Keratinocyte (primary cell): ENCODE data around the gene RAB4B. TPM values are rescaled to one million over a fixed set of nuclear protein-coding genes. Genes with fewer than 3 reads are reported as not detected.
"Not testable (repeated sequence)": the region's sequence is repeated elsewhere in the genome, so short reads cannot be mapped to it uniquely, and the experiment has no call there.

Experiments
- DNase-seq: peaks from one replicate; pipeline ENCODE4 v3.0.0-alpha.2; 2011; ENCODE audit warnings: low read depth, missing footprints, low spot score
- FAIRE-seq: peaks from 2 replicates; lab custom pipeline; 2011; peaks lifted over from hg19 to GRCh38; lab: Jason Lieb, UNC
- H2AFZ ChIP-seq: 2 replicates; pipeline ENCODE4 v1.6.0; 2012; ENCODE audit warnings: low read length, control low read depth, inconsistent platforms; ENCODE audit not compliant: control insufficient read depth
- H3K27ac ChIP-seq: 2 replicates; pipeline ENCODE4 v1.5.1; 2011; ENCODE audit warnings: low read length; ENCODE audit not compliant: control insufficient read depth, insufficient read depth
- H3K27me3 ChIP-seq: 3 replicates; pipeline ENCODE4 v1.6.0; 2011; ENCODE audit warnings: low read length; ENCODE audit not compliant: control insufficient read depth, insufficient read depth; ENCODE audit errors: extremely low read depth
- H3K36me3 ChIP-seq, 2 experiments: 2 replicates in 1 of 2; 3 replicates in 1 of 2; pipeline ENCODE4 v1.5.1; 2011; ENCODE audit warnings: low read length in 2 of 2, mild to moderate bottlenecking in 1 of 2; ENCODE audit not compliant: control insufficient read depth in 2 of 2, insufficient read depth in 2 of 2; ENCODE audit errors: extremely low read depth in 1 of 2
- H3K4me1 ChIP-seq: 3 replicates; pipeline ENCODE4 v1.5.1; 2011; ENCODE audit warnings: low read length; ENCODE audit not compliant: control insufficient read depth, insufficient read depth; ENCODE audit errors: extremely low read depth
- H3K4me2 ChIP-seq: 3 replicates; pipeline ENCODE4 v1.6.0; 2011; ENCODE audit warnings: low read depth, low read length; ENCODE audit not compliant: control insufficient read depth, insufficient read depth; ENCODE audit errors: extremely low read depth
- H3K4me3 ChIP-seq, 3 experiments: fragments of 200-600 bp in 1 of 3; sonication (generic) in 1 of 3; 2 replicates in 2 of 3; 3 replicates in 1 of 3; pipeline ENCODE4 v1.5.1; 2011 to 2016; ENCODE audit warnings: low read length in 3 of 3, mild to moderate bottlenecking in 3 of 3, control low read depth in 2 of 3, inconsistent platforms in 1 of 3, low read depth in 1 of 3, mixed read lengths in 1 of 3, mixed run types in 1 of 3, moderate library complexity in 1 of 3; ENCODE audit not compliant: control insufficient read depth in 2 of 3, insufficient read depth in 2 of 3; ENCODE audit errors: extremely low read depth in 1 of 3
- H3K79me2 ChIP-seq: 2 replicates; pipeline ENCODE4 v1.6.0; 2012; ENCODE audit warnings: low read length; ENCODE audit not compliant: control insufficient read depth, insufficient read depth
- H3K9ac ChIP-seq: 3 replicates; pipeline ENCODE4 v1.6.0; 2011; ENCODE audit warnings: low read length; ENCODE audit not compliant: control insufficient read depth, insufficient read depth; ENCODE audit errors: extremely low read depth
- H3K9me1 ChIP-seq: 3 replicates; pipeline ENCODE4 v1.6.0; 2011; ENCODE audit warnings: low read length; ENCODE audit not compliant: control insufficient read depth, insufficient read depth; ENCODE audit errors: extremely low read depth
- H3K9me3 ChIP-seq: 2 replicates; pipeline ENCODE4 v1.5.1; 2012; ENCODE audit warnings: low read depth, low read length; ENCODE audit not compliant: control insufficient read depth
- H4K20me1 ChIP-seq: 3 replicates; pipeline ENCODE4 v1.6.0; 2011; ENCODE audit warnings: low read length; ENCODE audit not compliant: control insufficient read depth, insufficient read depth; ENCODE audit errors: extremely low read depth
- EZH2 ChIP-seq: IDR thresholded peaks from one replicate; pipeline ENCODE4 v1.6.1; 2012; ENCODE audit warnings: inconsistent platforms, mild to moderate bottlenecking, low read length, moderate library complexity
- dilution Hi-C: fragments of 300-500 bp; cut with MboI; formaldehyde crosslinking; loops from one replicate; pipeline ENCODE4 v1.7.0; 2020; ENCODE audit warnings: low sequenced_read_pairs; ENCODE audit not compliant: extremely low pct_ligation_motif_present
- polyA plus RNA-seq, 5 experiments: library from polyadenylated mRNA; depleted of rRNA in 3 of 5; stranded (reverse) in 3 of 5; stranded (forward) in 1 of 5; unstranded in 1 of 5; fragments of >200 nt; gene quantifications; 1 replicate in 1 of 5; 2 replicates in 3 of 5; 3 replicates in 1 of 5; pipeline versions ENCODE4 v1.2.1 to v1.2.3, GENCODE V29; 2011 to 2012; ENCODE audit warnings: missing spikeins in 2 of 5, low read depth in 1 of 5, low replicate concordance in 1 of 5
- TF ChIP-seq, protein P1 (sequence below), 3 experiments: IDR thresholded peaks in 1 of 3; conservative IDR thresholded peaks in 1 of 3; optimal IDR thresholded peaks in 1 of 3; 2 replicates in 2 of 3; 3 replicates in 1 of 3; pipeline versions ENCODE3 to v1.5.1; 2011; ENCODE audit warnings: low read length in 3 of 3, mild to moderate bottlenecking in 3 of 3, moderate library complexity in 2 of 3, control low read depth in 1 of 3, inconsistent platforms in 1 of 3; ENCODE audit not compliant: insufficient read depth in 2 of 3; ENCODE audit errors: extremely low read depth in 1 of 3

Gene RAB4B
- polyA plus RNA-seq, 1 donor (not counting 4 experiments of a cell fraction or from before 2014, with no cell fraction given), result 15.0 TPM

DNA sequence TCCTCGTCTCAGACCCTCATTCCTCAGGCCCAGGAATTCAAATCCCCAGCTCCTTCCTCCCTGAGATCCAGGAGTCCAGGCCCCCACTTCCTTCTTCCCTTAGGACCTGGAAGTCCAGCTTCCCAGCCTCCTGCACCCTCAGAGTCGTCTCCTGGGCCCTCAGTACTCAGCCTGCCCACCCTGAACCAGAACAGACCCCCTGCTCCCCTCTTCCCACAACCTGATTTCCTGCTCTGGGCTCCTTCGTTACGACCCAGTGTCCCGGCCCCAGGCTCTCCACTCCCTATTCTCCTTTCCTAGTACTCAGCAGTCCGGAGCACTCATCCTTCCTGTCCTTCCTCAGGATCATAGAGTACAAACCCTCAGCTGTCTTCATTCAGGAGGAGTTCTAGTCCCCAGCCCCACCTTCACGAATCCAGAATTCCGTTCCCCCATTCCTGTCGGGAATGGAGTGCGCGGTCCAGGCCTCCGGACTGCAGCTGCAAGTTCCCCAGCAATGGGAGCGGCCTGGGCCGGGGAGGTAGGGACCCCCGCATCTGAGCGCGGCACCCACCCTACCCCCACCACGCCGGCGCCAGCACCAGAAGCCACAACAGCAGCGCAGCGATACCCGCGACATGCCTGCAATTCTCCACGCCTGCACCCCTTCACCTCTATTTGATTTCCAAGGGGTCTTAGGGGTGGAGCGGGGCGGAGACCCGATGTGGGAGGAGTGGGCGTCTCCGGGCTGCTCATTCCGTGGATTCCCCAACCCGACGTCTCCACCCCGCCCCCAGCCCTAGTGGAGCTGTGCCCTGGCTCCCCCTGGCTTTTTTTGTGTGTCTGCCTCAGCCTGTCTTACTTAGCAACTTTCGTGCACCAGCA, 33.7 kb downstream of the RAB4B start:
- Histone ChIP-seq H3K4me2 (peak overlapping the region; percentile 58), H3K36me3 (peaks cover 15 to 16% of the 10 kb centered on the region in 2 experiments), H3K27ac (no peak overlapping the region), H3K4me3 (no peak overlapping the region), H4K20me1 (peaks cover 4% of the 10 kb centered on the region), H3K9me1 (no peaks in the 10 kb centered on the region), H3K4me1 (peaks cover 18% of the 10 kb centered on the region), H3K27me3 (no peaks in the 10 kb centered on the region), H3K9ac (peak overlapping the region; percentile 22), H3K9me3 (no peaks in the 10 kb centered on the region), H3K79me2 (peaks cover 3% of the 10 kb centered on the region), H2AFZ (no peak overlapping the region)
- FAIRE-seq (no peak), DNase-seq (no peak)
- dilution Hi-C loops, result no loop called here
- no peak for TF ChIP-seq EZH2
- TF ChIP-seq, protein P1, sequence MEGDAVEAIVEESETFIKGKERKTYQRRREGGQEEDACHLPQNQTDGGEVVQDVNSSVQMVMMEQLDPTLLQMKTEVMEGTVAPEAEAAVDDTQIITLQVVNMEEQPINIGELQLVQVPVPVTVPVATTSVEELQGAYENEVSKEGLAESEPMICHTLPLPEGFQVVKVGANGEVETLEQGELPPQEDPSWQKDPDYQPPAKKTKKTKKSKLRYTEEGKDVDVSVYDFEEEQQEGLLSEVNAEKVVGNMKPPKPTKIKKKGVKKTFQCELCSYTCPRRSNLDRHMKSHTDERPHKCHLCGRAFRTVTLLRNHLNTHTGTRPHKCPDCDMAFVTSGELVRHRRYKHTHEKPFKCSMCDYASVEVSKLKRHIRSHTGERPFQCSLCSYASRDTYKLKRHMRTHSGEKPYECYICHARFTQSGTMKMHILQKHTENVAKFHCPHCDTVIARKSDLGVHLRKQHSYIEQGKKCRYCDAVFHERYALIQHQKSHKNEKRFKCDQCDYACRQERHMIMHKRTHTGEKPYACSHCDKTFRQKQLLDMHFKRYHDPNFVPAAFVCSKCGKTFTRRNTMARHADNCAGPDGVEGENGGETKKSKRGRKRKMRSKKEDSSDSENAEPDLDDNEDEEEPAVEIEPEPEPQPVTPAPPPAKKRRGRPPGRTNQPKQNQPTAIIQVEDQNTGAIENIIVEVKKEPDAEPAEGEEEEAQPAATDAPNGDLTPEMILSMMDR (optimal IDR thresholded peaks at IDR 0.05 in 1 of 3, IDR thresholded peaks at IDR 0.05 in 1 of 3, conservative IDR thresholded peaks at IDR 0.05 in 1 of 3; ENCODE audit: extremely low read depth in 1 of 3, insufficient read depth in 2 of 3, low read length in 3 of 3), result no peak

DNA sequence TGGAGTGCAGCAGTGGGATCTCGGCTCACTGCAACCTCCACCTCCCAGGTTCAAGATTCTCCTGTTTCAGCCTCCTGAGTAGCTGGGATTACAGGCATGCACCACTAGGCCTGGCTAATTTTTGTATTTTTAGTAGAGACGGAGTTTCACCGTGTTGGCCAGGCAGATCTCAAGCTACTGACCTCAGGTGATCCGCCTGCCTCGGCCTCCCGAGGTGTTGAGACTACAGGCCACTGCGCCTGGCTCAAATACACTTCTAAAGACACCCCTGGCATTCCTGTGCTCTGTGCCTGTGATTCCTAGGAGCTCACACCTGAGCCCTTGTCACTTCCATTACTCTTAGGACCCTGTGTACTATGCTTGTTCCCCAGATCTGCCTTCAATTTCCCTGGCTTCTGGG, 34.5 kb downstream of the RAB4B start:
- H3K27me3 ChIP-seq, H3K79me2 ChIP-seq, H3K27ac ChIP-seq, H3K9me3 ChIP-seq, H3K9me1 ChIP-seq, DNase-seq, dilution Hi-C loops, H4K20me1 ChIP-seq, FAIRE-seq, H3K9ac ChIP-seq, H2AFZ ChIP-seq, H3K4me2 ChIP-seq, H3K4me3 ChIP-seq: not testable (repeated sequence)
- Histone ChIP-seq H3K36me3 (peaks cover 9 to 12% of the 10 kb centered on the region in 2 experiments), H3K4me1 (peaks cover 17% of the 10 kb centered on the region)
